Stimulated activated CD4-positive, alpha-beta T cell treated with anti-CD3 and anti-CD28 coated beads, Interleukin-12 subunit alpha, Interleukin-12 subunit beta, amount 100 ng/mL, for 4 hours (primary cell): ENCODE results near the gene DMTF1.
"Not testable (repeated sequence)": the region's sequence is repeated elsewhere in the genome, so short reads cannot be mapped to it uniquely, and the experiment has no call there.

Experiments
- DNase-seq: peaks from one replicate; pipeline ENCODE4 v3.0.0-alpha.2; 2020

The DMTF1 gene

DNA sequence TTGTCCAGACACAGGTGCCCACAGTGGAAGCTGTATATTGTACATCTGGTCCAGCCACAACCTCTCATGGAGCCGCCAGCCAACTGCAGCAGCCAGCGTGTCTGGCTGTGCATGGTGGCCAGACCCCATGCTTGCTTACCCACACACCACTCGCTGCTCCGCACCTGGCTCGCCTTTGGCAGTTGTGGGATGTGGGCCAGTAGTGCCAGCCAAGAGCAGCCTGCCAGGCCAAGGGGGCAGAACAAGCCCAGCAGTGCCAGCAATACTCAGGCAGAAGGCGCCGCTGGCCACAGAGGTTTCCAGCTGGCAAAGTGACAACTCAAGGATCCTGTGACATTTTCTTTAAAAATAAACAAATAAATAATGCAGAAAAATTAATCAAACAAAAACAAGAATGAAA is 79.0 kb downstream of the DMTF1 start:
- DNase-seq = no peak

- no peak for DNase-seq
Observed at GRCh38 chr7:87231711-87232110, 79.5 kb downstream of the DMTF1 start.

- DNase-seq = no peak
Observed at GRCh38 chr7:87234949-87235348, 82.7 kb downstream of the DMTF1 start.

DNA sequence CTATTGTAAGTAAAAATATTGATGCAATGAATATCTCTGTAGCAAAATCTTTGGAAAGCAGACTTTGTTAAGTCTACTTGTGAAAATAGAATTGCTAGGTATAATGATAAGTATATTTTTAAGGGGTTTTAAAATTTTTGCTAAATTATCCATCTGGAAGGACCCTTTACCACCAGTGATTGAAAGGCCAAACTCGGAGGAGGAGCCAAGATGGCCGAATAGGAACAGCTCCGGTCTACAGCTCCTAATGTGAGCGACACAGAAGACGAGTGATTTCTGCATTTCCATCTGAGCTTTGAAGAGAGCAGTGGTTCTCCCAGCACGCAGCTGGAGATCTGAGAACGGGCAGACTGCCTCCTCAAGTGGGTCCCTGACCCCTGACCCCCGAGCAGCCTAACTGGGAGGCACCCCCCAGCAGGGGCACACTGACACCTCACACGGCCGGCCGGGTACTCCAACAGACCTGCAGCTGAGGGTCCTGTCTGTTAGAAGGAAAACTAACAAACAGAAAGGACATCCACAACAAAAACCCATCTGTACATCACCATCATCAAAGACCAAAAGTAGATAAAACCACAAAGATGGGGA is 86.3 kb downstream of the DMTF1 start:
- DNase-seq = not testable (repeated sequence)

- not testable (repeated sequence) for DNase-seq
Observed at GRCh38 chr7:87245671-87246070, 93.4 kb downstream of the DMTF1 start.
